NCI-H2227 (cell line): ENCODE results near the gene LGALS16.
"Not testable (repeated sequence)": the region's sequence is repeated elsewhere in the genome, so short reads cannot be mapped to it uniquely, and the experiment has no call there.

ENCODE experiments used
- DNase-seq: peaks from one replicate; lab custom pipeline; 2025; ENCODE audit not compliant: unreplicated experiment; lab: John Stamatoyannopoulos, UW

LGALS16 gene

GRCh38 chr19:39677961-39678889 lies 22.5 kb downstream of the LGALS16 start:
- DNase-seq, result no peak

GRCh38 chr19:39679056-39679790 lies 23.5 kb downstream of the LGALS16 start:
- DNase-seq, result peak; percentile 52

DNA sequence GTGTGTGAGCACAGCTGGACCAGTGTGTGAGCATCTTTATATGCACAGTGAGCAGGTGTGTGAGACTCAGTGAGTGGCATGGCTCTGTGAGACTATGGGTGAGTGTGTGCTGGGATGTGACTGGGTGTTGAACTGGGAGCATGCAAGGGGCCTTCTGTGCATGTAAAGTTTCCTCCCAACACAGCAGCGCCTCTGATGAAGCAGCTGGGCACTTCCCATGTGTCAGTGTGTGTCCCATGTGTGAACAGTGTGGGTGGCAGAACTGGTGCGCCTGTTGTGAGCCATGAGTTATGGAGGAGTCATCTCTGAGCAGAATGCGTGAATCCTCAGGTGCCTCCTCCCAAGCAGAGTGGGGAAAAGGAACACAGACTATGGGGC lies 24.1 kb downstream of the LGALS16 start:
- DNase-seq, result no peak

- DNase-seq, result no peak
Observed at GRCh38 chr19:39680593-39680992, 24.9 kb downstream of the LGALS16 start.

DNA sequence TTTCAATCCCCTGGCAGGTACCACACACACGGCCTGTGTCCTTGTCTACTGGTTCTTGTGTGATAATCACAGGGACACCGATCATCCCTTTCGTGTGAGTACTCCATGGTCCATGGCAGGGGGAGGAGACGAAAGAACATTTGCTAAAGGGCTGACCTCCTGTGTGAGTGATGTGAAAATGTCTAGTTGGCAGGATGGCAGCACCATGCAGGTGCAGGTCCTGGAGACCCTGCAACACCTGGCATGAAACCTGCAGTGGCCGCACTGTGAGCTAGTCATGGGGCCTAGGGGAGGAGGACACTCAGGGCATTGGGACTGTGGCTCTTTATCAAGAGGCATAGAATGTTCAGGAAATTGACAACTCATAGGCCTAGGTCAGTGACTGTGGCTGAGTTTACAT lies 25.7 kb downstream of the LGALS16 start:
- no peak for DNase-seq

GRCh38 chr19:39684267-39684666 lies 28.6 kb downstream of the LGALS16 start:
- no peak for DNase-seq

DNA sequence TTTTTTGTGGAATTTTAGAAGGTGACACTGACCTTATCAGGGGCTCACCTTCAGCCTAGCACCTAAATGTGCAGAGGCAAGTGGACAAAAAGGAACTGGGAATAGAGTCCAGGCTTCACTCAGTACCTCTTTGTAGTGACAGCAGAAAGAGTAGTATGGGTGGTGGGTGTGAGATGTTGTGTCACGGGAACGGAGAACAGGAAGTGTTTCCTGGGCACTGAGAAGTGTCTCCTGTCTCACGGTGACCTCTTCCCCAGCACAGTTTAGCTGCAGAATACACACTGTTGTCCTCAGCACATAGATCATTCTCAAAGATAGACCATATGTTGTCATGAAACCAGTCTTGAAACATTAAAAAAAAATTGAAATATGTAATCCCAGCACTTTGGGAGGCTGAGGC lies 31.0 kb downstream of the LGALS16 start:
- DNase-seq, result no peak

DNA sequence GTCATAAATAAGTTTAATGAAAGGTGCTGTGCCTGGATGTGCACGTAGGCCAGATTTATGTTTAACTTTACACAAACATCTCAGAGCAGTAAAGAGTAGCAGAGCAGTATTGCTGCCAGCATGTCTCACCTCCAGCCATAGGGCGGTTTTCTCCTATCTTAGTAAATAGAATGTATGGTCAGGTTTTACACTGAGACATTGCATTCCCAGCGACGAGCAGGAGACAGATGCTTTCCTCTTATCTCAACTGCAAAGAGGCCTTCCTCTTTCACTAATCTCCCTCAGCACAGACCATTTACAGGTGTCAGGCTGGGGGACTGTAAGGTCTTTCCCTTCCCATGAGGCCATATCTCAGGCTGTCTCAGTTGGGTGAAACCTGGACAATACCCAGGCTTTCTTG lies 32.9 kb downstream of the LGALS16 start:
- not testable (repeated sequence) for DNase-seq

GRCh38 chr19:39692166-39692565 lies 36.5 kb downstream of the LGALS16 start:
- no peak for DNase-seq

GRCh38 chr19:39692822-39693221 lies 37.1 kb downstream of the LGALS16 start:
- no peak for DNase-seq

- DNase-seq, result no peak
Observed at GRCh38 chr19:39695759-39696158, 40.0 kb downstream of the LGALS16 start.

DNA sequence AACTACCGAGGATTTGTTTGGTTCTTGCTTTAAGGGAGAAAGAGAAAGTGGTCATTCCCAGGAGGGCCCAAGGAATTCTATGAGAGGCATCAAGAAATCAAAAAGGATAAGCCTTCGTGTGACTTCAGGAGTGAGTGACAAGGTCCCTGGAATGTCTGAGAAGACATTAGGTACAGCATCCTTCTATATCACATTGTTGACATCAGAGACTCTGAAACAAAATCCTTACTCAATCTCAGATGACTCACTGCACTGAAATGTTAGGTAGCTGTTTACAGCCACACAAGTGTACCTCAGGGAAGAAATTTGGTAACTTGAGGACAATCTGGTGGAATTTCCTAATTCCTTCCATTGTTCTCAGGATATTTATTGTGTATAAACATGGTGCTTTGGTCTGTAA lies 40.7 kb downstream of the LGALS16 start:
- DNase-seq, result no peak

DNA sequence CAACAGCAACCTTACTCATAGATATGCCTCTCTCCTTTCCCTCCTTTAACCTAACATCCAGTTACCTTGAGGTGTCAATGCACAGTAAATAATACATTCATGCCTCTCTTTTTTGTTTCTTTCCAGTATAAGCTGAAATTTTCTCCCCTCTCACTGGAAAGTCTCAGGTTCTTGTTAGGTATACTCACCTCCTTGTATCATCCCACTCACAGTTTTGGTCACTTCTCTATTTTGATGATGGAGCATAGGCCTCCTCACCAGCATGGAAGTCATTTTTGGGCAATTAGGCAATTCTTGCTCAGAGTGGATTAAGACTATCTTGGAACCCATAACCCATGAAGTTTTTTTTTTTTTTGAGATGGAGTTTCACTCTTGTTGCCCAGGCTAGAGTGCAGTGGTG lies 42.8 kb downstream of the LGALS16 start:
- no peak for DNase-seq

- no peak for DNase-seq
Observed at GRCh38 chr19:39701291-39701690, 45.6 kb downstream of the LGALS16 start.

DNA sequence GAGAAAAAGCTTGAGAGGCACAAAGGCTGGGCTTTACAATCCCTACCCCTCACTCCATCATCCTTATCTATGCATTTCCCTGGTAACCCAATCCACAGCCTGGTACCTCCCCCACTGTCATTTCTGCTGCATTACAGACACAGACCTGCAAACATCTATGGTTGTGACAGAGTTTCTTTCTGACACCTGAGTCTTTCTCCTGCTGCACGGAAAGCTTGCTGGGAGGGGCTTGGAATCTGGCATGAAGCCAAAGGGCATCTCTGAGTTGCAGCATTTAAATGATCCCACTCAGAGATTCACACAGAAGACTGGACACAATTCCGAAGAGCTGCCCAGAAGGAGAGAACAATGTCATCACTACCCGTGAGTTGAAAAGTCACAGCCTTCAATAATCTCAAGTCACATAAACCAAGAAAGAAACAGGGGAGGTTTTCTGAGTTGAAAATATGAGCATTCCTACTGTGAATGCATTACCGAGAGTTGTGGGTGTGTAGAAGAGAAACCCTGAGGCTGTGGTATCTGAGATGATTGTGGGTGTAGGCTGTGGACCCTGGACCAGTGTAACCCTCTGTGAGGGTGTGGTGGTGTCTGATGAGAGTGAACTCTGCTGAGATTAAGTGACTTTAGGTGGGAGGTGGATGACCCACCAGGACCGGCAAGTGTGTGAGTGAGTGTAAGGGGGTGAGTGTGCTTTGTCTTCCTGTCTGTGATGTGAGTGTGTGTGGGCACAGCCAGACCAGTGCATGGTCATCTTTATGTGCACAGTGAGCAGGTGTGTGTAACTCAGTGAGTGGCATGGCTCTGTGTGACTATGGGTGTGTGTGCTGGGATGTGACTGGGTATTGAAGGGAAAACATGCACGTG lies 48.7 kb downstream of the LGALS16 start, which contains the start of gene LGALS14:
Gene LGALS14 (plus strand): TSS at position 301 of the 864 bp plus-strand sequence. CDS start 48 bp downstream, at position 349.
- DNase-seq, result peak; percentile 89

- DNase-seq, result no peak
Observed at GRCh38 chr19:39705578-39706188, 50.0 kb downstream of the LGALS16 start.

GRCh38 chr19:39708594-39708993 lies 52.9 kb downstream of the LGALS16 start:
- no peak for DNase-seq

DNA sequence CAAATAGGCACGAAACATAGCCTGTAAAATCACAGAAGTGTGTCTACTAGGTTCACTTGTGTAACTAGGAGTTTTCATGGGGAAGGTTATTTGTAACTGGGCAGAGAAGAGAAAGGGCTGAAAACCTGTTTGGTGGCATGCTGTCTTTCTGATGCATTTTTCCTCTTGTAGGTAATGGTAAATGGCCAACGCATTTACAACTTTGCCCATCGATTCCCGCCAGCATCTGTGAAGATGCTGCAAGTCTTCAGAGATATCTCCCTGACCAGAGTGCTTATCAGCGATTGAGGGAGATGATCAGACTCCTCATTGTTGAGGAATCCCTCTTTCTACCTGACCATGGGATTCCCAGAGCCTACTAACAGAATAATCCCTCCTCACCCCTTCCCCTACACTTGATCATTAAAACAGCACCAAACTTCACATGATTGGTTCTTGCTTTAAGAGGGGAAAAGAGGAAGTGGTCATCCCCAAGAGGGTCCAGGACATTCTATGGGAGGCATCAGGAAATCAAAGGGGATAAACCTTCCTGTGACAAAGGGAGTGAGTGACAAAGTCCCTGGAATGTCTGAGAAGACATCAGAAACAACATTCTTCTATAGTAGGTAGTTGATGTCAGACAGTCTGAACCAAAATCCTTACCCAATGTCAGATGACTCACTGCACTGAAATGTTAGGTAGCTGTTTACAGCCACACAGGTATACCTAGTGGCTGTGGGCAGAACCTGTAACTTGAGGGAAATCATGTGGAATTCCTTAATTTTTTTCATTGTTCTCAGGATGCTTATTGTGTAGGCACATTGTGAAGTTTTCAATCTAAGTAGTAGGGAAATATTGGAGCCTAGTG lies 53.5 kb downstream of the LGALS16 start:
- DNase-seq, result no peak
